ENCODE measurements around the gene AIP. TPM values are rescaled to one million over a fixed set of nuclear protein-coding genes. Genes with fewer than 3 reads are reported as not detected.
"Not testable (repeated sequence)": the region's sequence is repeated elsewhere in the genome, so short reads cannot be mapped to it uniquely, and the experiment has no call there.

Gene AIP
- total RNA-seq, 1 experiment from 2014 or later = 171 TPM

DNA sequence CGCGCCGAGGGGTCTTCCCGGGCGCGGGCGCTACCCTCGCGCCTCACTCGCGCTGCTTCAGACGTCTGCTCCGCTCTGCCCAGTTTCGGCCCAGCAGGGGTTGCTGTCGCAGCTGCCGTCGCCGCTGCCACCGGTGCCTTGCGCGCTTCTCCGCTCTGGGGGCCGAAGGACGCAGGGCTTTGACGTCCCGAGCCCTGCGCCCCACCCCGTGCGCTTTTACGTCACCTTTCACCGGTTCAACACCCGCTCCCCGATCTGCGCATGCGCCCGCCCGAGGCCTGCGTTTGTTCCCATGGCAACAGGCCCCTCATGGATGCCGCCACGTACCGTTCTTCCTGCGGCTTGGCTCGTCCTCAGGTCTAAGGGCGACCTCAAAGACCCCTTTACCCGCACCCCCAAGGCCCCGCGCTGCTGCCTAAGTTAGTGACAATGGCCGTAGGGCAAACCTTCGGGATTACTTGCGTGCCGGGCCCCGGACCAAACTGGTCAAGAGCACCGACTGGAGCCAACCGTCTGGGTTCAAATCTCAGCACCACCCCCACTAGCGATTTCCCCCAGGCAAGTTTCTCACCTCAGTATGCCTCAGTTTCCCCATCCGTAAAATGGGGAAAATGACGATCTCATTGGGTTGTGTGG, 25.8 kb downstream of the AIP start:
- DNase-seq (peak; percentile 98), ATAC-seq (peak; percentile 16)
- Histone ChIP-seq H3K4me1 (ENCODE audit: insufficient read depth, low read length) (peaks cover 31% of the 10 kb centered on the region), H3K4me2 (ENCODE audit: low read length) (peak overlapping the region; percentile 87), H3F3A (ENCODE audit: low read length, unreplicated experiment) (no peaks in the 10 kb centered on the region), H3K36me3 (ENCODE audit: low read depth, low read length) (no peaks in the 10 kb centered on the region), H4K20me1 (ENCODE audit: low read length) (0 out of 2 replicates have a peak, but pooled peaks cover 4% of the 10 kb centered on the region), H3K9ac (ENCODE audit: low read length) (peak overlapping the region; percentile 89), H3K9me2 (replicated peaks; ENCODE audit: low read length) (no peaks in the 10 kb centered on the region), H2AFZ (ENCODE audit: low read length) (peak overlapping the region; percentile 90), H3K27ac (ENCODE audit: low read length) (peak overlapping the region; percentile 85), H3K9me3 (ENCODE audit: low read length) (no peaks in the 10 kb centered on the region), H3K27me3 (ENCODE audit: low read length) (no peaks in the 10 kb centered on the region), H3K79me2 (ENCODE audit: low read length) (peaks cover 21% of the 10 kb centered on the region), H3K4me3 (ENCODE audit: low read length) (peak overlapping the region; percentile 76)
- no TSS peak for BruUV-seq (replicated peaks)
- CTCF ChIA-PET = no interaction called here
- TF ChIP-seq, protein P1, sequence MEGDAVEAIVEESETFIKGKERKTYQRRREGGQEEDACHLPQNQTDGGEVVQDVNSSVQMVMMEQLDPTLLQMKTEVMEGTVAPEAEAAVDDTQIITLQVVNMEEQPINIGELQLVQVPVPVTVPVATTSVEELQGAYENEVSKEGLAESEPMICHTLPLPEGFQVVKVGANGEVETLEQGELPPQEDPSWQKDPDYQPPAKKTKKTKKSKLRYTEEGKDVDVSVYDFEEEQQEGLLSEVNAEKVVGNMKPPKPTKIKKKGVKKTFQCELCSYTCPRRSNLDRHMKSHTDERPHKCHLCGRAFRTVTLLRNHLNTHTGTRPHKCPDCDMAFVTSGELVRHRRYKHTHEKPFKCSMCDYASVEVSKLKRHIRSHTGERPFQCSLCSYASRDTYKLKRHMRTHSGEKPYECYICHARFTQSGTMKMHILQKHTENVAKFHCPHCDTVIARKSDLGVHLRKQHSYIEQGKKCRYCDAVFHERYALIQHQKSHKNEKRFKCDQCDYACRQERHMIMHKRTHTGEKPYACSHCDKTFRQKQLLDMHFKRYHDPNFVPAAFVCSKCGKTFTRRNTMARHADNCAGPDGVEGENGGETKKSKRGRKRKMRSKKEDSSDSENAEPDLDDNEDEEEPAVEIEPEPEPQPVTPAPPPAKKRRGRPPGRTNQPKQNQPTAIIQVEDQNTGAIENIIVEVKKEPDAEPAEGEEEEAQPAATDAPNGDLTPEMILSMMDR (conservative IDR thresholded peaks at IDR 0.05; ENCODE audit: low read depth, low read length) = no peak
- POLR2A ChIA-PET (ENCODE audit: unreplicated experiment) = no interaction called here
- intact Hi-C loops (cut with micrococcal nuclease) = loop anchor here (1.0 to 5.0 kb wide), 5 partner anchors 39 to 162 kb away; partner anchors contain the start of genes NDUFV1, RPS6KB2 and TMEM134

DNA sequence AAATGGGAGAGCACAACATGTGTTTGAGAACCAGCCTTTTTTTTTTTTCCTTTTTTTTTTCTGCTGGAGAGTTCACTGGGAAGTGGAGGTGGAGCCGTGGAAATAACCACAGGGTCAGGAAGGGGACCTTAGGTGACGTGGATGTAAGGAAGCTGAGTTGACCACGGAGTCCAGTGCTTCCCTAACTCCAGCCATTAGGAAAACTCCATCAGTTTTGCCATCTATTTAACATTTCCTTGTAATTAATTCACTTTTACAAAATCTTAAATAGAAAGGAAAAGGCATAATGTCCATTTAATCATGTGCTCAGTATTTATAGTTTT, 27.2 kb downstream of the AIP start:
- ATAC-seq = no peak
- no peak overlapping the region for H3K27ac ChIP-seq (ENCODE audit: low read length)
- no peaks in the 10 kb centered on the region for H3F3A ChIP-seq (ENCODE audit: low read length, unreplicated experiment)
- no peak for DNase-seq
- peaks cover 27% of the 10 kb centered on the region for H3K4me1 ChIP-seq (ENCODE audit: insufficient read depth, low read length)
- no peaks in the 10 kb centered on the region for H3K9me3 ChIP-seq (ENCODE audit: low read length)
- peaks cover 8% of the 10 kb centered on the region; the same call in 1 of the 2 replicates for H3K27me3 ChIP-seq (ENCODE audit: low read length)
- intact Hi-C loops (cut with micrococcal nuclease) = no loop called here
- no TSS peak for BruUV-seq (replicated peaks)
- H3K79me2 ChIP-seq (ENCODE audit: low read length) = peaks cover 13% of the 10 kb centered on the region
- ChIA-PET POLR2A (ENCODE audit: unreplicated experiment) (no interaction called here), CTCF (no interaction called here)
- H3K9me2 ChIP-seq (replicated peaks; ENCODE audit: low read length) = no peaks in the 10 kb centered on the region
- H2AFZ ChIP-seq (ENCODE audit: low read length) = no peak overlapping the region
- H3K4me2 ChIP-seq (ENCODE audit: low read length) = no peak overlapping the region
- no peaks in the 10 kb centered on the region for H3K36me3 ChIP-seq (ENCODE audit: low read depth, low read length)
- no peaks in the 10 kb centered on the region for H4K20me1 ChIP-seq (ENCODE audit: low read length)
- H3K4me3 ChIP-seq (ENCODE audit: low read length) = no peak overlapping the region
- no peak overlapping the region for H3K9ac ChIP-seq (ENCODE audit: low read length)
- TF ChIP-seq, protein P1 (conservative IDR thresholded peaks at IDR 0.05; ENCODE audit: low read depth, low read length) = no peak
- TF ChIP-seq EZH2 (IDR thresholded peaks at IDR 0.05; ENCODE audit: low read length, unreplicated experiment) (no peak), EZH2phosphoT487 (IDR thresholded peaks at IDR 0.05; ENCODE audit: borderline replicate concordance, low read length) (no peak)

DNA sequence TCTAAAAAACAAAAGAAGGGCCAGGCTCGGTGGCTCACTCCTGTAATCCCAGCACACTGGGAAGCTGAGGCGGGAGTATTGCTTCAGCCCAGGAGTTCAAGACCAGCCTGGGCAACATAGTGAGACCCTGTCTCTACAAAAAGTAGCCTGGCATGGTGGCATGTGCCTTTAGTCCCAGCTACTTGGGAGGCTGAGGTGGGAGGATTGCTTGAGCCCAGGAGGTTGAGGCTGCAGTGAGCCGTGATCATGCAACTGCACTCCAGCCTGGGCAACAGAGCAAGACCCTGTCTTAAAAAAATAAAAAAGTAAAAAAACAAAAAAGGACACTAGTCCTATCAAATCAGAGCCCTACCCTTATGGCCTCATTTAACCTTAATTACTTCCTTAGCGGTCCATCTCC, 28.7 kb downstream of the AIP start:
- H3K9me2 ChIP-seq (replicated peaks; ENCODE audit: low read length); H3K9me3 ChIP-seq (ENCODE audit: low read length); H3K4me2 ChIP-seq (ENCODE audit: low read length); H3K27me3 ChIP-seq (ENCODE audit: low read length); H3K79me2 ChIP-seq (ENCODE audit: low read length); H3K27ac ChIP-seq (ENCODE audit: low read length); ATAC-seq; BruUV-seq (replicated peaks); intact Hi-C loops (cut with micrococcal nuclease); H2AFZ ChIP-seq (ENCODE audit: low read length); H3F3A ChIP-seq (ENCODE audit: low read length, unreplicated experiment); CTCF ChIA-PET; H3K9ac ChIP-seq (ENCODE audit: low read length); H3K36me3 ChIP-seq (ENCODE audit: low read depth, low read length); H4K20me1 ChIP-seq (ENCODE audit: low read length); POLR2A ChIA-PET (ENCODE audit: unreplicated experiment); DNase-seq; H3K4me3 ChIP-seq (ENCODE audit: low read length): not testable (repeated sequence)
- H3K4me1 ChIP-seq (ENCODE audit: insufficient read depth, low read length) = peaks cover 15% of the 10 kb centered on the region
